ENCODE data around the gene SLC23A3. TPM values are rescaled to one million over a fixed set of nuclear protein-coding genes. Genes with fewer than 3 reads are reported as not detected.

Gene SLC23A3
- total RNA-seq, 1 experiment from 2014 or later = 7.1 TPM

DNA sequence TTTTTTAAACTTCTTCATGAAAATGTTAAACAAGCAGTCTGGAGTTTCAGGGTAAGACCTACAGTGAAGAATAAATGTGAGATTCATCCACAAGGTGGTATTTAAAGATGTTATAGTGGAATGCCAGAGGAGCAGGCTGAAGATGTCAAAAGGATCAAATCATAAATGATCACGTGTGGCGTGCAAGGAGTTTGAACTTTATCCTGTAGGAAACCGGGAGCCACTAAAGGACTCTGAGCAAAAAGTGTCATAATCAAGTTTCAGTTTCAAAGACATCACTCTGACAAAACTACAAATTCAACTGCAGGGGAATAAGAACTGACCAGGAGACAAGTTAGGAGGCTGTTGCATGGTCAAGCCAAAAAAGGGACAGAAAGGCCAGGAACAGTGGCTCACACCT, 29.1 kb downstream of the SLC23A3 start:
- TF ChIP-seq CTCF (conservative IDR thresholded peaks at IDR 0.05) (no peak), EZH2 (IDR thresholded peaks at IDR 0.05; ENCODE audit: low read depth) (no peak)
- H2AFZ ChIP-seq = no peak overlapping the region
- peaks cover 5% of the 10 kb centered on the region; the same call in 1 of the 2 replicates for H3F3A ChIP-seq (ENCODE audit: insufficient read depth, low read depth)
- no peaks in the 10 kb centered on the region for H3K27me3 ChIP-seq (ENCODE audit: insufficient read depth, low read depth)
- intact Hi-C loops (cut with micrococcal nuclease; ENCODE audit: unreplicated experiment) = no loop called here
- H3K79me2 ChIP-seq (ENCODE audit: low read depth) = no peaks in the 10 kb centered on the region
- no peak overlapping the region for H3K4me3 ChIP-seq
- H3K36me3 ChIP-seq (ENCODE audit: low read depth) = no peaks in the 10 kb centered on the region
- POLR2A ChIA-PET (ENCODE audit: unreplicated experiment) = no interaction called here
- H4K20me1 ChIP-seq (ENCODE audit: insufficient read depth) = peaks cover 5% of the 10 kb centered on the region; the same call in 1 of the 2 replicates
- H3K27ac ChIP-seq = no peak overlapping the region
- DNase-seq = no peak
- CTCF ChIA-PET = no interaction called here
- no peaks in the 10 kb centered on the region for H3K9me2 ChIP-seq (ENCODE audit: insufficient read depth)
- no peak overlapping the region for H3K4me2 ChIP-seq
- BruUV-seq (replicated peaks) = no TSS peak
- no peaks in the 10 kb centered on the region for H3K9me3 ChIP-seq (ENCODE audit: insufficient read depth, low read depth)
- peaks cover 11% of the 10 kb centered on the region for H3K4me1 ChIP-seq (replicated peaks; ENCODE audit: insufficient read depth)

DNA sequence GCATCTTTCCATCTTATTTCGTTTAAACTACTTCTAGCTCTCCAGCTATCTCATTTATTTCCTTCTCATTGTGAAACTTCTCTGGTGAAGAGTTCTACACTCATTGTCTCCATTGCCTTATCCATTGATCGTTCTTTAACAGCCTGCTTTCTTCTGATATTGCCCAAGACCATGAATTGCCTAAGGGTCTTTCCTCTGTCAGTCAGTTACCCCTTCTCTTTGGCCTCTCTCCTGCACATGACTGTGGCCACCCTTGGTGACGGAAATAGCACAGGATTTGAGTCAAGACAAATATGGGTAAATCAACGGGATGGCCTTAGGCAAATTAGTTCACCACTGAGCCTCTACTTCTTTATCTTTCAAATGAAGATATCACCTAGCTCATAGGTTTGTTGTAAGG, 35.9 kb downstream of the SLC23A3 start:
- no TSS peak for BruUV-seq (replicated peaks)
- TF ChIP-seq CTCF (conservative IDR thresholded peaks at IDR 0.05) = no peak
- no peak for TF ChIP-seq EZH2 (IDR thresholded peaks at IDR 0.05; ENCODE audit: low read depth)
- no peaks in the 10 kb centered on the region for H4K20me1 ChIP-seq (ENCODE audit: insufficient read depth)
- ChIA-PET POLR2A (ENCODE audit: unreplicated experiment) (interaction anchor here (0.5 kb wide), 1 partner anchor 241 kb away, joined by 4 read pairs; no protein-coding TSS in a partner anchor), CTCF (no interaction called here)
- H3F3A ChIP-seq (ENCODE audit: insufficient read depth, low read depth) = no peaks in the 10 kb centered on the region
- no peaks in the 10 kb centered on the region for H3K9me2 ChIP-seq (ENCODE audit: insufficient read depth)
- no peaks in the 10 kb centered on the region for H3K9me3 ChIP-seq (ENCODE audit: insufficient read depth, low read depth)
- no peak overlapping the region for H3K27ac ChIP-seq
- H3K4me3 ChIP-seq = no peak overlapping the region
- H3K36me3 ChIP-seq (ENCODE audit: low read depth) = no peaks in the 10 kb centered on the region
- no peak for DNase-seq
- intact Hi-C loops (cut with micrococcal nuclease; ENCODE audit: unreplicated experiment) = no loop called here
- no peak overlapping the region for H3K4me2 ChIP-seq
- no peaks in the 10 kb centered on the region for H3K4me1 ChIP-seq (replicated peaks; ENCODE audit: insufficient read depth)
- no peaks in the 10 kb centered on the region for H3K27me3 ChIP-seq (ENCODE audit: insufficient read depth, low read depth)
- H3K79me2 ChIP-seq (ENCODE audit: low read depth) = no peaks in the 10 kb centered on the region
- no peak overlapping the region for H2AFZ ChIP-seq

DNA sequence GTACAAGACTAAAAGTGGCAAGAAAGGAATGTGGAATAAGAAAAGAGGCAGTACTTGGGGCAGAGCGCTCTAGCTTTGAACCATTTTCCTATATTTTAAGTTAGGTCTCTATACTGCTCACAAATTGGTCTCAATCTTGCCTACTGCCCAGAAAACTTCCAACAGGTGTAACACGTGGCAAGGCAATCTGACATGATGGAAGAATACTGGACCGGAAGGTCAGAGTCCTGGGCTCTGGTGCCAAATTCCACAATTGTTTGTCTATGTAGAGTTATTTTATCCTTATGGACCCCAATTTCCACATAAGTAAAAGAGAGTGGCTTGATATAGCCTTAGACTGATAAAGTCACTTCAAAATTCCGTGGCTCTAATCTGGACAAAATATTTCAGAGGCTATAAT, 38.1 kb downstream of the SLC23A3 start:
- Histone ChIP-seq H3K4me3 (no peak overlapping the region), H3K27me3 (ENCODE audit: insufficient read depth, low read depth) (no peaks in the 10 kb centered on the region), H3F3A (ENCODE audit: insufficient read depth, low read depth) (no peaks in the 10 kb centered on the region), H4K20me1 (ENCODE audit: insufficient read depth) (no peaks in the 10 kb centered on the region), H3K4me2 (no peak overlapping the region), H3K36me3 (ENCODE audit: low read depth) (no peaks in the 10 kb centered on the region), H2AFZ (no peak overlapping the region), H3K79me2 (ENCODE audit: low read depth) (no peaks in the 10 kb centered on the region), H3K27ac (no peak overlapping the region), H3K9me3 (ENCODE audit: insufficient read depth, low read depth) (no peaks in the 10 kb centered on the region), H3K4me1 (replicated peaks; ENCODE audit: insufficient read depth) (peaks cover 6% of the 10 kb centered on the region), H3K9me2 (ENCODE audit: insufficient read depth) (no peaks in the 10 kb centered on the region)
- no TSS peak for BruUV-seq (replicated peaks)
- ChIA-PET POLR2A (ENCODE audit: unreplicated experiment) (no interaction called here), CTCF (no interaction called here)
- DNase-seq = no peak
- TF ChIP-seq CTCF (conservative IDR thresholded peaks at IDR 0.05) (no peak), EZH2 (IDR thresholded peaks at IDR 0.05; ENCODE audit: low read depth) (no peak)
- intact Hi-C loops (cut with micrococcal nuclease; ENCODE audit: unreplicated experiment) = no loop called here

Data from PC-9 (cell line).